Colonic mucosa (tissue), 2 donors: ENCODE results near the gene TRIP12. TPM values are rescaled to one million over a fixed set of nuclear protein-coding genes. Genes with fewer than 3 reads are reported as not detected.

Source experiments
- total RNA-seq, 2 donors: library from RNA; stranded (reverse); fragmentation: NEBNext Ultra II Directional in 1 of 2; extraction: Animal tissue kit (Norgen Biotek cat#: 25700) in 1 of 2; gene quantifications; one replicate each; pipeline ENCODE4 v1.2.1, GENCODE V29; 2021
- donor health status: DM: no; HTN: no; CAD: no.
- donor health status: DM: no; HTN: no; CAD: no.

Gene TRIP12
- total RNA-seq, 2 donors from 2014 or later, result 180 to 209 TPM

Other genes starting within 250 kb of the TRIP12 start
- 1 to 10 TPM in 1 of 2 donors, under 1 TPM in 1; 0.27 to 1.7 TPM for gene DNER, start 207.5 kb downstream of the TRIP12 start, total RNA-seq
- gene FBXO36, start 494 bp upstream of the TRIP12 start, total RNA-seq, result 1 to 10 TPM in 1 of 2 donors, under 1 TPM in 1; 0.77 to 1.9 TPM
- 1 to 10 TPM; 5.3 to 7.9 TPM for gene SLC16A14, start 146.9 kb upstream of the TRIP12 start, total RNA-seq